ENCODE measurements around the gene CDK14.

CDK14 gene

DNA sequence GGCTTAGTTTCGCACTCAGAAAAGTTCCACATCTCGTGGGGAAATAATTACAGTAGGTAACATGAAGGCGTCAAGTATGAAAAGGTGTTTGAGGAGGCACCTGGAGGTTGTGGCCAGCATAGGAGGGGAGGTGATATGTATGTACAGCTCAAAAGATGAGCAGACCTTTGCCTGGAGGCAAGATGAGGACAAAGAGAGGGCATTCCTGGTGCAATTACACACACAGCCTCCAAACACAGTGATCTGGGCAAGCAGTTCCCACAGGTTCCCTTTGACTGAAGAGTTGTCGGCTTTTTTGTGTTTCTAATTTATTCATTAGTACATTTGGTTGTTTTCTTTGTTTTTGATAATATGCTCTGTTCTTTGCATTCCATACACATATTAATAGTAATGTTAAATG lies 46.9 kb downstream of the CDK14 start:
- DNase-seq = no peak

DNA sequence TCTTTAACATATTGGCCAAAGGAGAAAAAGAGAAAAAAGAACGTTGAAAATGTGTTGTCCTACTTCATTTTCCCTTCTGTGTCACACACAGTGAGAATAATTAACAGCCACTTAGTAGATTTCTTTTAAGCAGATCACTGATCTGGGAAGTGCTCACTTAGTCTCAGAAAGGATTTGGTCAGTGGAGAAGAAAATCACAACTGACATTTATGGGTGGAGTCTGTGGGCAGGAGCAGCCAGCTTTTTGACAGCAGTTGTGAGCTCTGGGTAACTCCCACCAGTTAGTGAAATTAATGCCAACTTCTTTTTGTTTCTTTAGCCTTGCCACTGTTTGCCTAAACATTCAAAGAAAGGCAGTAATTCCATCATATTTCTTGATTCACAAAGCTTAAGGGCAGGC lies 49.7 kb downstream of the CDK14 start:
- no peak for DNase-seq

DNA sequence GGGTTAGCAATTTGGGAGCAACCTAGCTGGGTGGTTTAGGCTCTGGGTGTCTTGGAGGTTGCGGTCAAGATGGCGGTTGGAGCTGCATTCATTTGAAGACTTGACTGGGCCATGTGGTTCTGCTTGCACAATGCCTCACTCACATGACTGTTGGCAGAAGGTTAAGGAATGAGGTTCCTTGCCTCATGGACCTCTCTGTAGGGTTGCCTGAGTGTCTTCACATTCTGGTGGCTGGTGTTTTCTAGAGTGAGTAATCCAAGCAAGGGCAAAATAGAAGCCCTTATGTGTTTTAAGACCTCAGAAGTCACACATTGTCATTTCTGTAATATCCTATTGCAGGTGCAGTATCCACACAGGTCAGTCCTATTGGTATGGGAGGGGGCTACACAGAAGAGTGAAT lies 52.0 kb downstream of the CDK14 start:
- no peak for DNase-seq

DNA sequence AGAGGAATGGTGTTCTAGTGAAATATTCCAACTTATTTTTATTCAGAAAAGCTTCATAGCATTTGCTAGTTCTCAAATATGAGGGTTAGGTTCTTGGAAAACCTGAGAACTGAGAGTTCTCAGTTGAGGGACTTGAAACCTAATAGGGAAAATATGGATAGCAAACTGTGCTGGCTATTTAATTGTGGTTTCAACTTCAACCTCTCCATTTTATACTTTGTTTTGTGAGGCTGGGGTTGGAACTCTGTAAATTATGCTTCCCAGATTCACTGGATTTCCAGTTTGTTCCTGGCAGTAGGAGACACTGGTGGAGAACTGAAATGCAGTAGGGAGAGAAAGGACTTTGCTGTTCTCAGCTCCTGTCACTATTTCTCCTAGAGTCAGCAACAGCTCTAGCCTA lies 52.7 kb downstream of the CDK14 start:
- DNase-seq = no peak

DNA sequence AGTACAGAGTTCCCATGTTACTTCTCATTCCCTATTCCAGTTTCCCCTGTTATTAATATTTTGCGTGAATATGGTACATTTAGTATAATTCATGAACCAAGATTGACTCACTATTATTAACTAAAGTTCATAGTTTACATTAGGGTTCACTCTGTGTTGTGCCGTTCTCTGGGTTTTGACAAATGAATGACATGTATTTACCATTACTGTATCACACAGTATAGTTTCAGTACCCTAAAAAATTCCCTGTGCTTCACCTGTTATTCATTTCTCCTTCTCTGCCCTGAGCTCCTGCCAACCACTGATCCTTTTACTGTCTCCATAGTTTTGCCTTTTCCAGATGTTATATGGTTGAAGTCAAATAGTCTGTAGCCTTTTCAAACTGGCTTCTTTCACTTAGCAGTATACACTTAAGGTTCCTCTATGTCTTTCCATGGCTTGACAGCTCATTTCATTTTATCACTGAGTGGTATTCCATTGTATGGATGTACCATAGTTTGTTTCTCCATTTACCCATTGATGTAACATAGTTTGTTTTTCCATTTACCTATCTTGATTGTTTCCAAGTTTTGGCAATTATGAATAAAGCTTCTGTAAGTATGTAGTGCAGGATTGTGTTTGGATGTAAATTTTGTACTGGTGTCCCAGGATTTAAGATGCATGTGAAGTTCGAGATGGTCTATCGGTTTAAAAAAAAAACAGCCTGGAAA lies 58.8 kb downstream of the CDK14 start:
- DNase-seq = no peak

DNA sequence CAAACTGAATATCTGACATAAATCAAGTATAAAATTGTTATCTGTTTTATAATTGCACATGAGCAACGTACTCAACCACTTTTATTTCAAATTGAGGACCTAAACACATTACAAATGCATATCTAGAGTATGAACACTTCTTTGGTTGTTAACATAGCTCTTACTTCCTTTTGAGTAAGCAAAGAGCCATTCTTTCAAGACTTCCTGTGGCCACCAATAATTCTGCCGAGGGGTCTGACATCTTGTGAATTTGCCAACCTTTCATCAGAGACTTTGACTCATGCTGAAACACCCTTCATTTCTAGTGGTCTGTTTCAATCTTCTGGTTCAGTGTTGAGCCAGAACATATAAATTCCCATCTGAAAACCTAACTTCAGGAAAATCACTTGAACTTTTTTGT lies 59.4 kb downstream of the CDK14 start:
- no peak for DNase-seq

DNA sequence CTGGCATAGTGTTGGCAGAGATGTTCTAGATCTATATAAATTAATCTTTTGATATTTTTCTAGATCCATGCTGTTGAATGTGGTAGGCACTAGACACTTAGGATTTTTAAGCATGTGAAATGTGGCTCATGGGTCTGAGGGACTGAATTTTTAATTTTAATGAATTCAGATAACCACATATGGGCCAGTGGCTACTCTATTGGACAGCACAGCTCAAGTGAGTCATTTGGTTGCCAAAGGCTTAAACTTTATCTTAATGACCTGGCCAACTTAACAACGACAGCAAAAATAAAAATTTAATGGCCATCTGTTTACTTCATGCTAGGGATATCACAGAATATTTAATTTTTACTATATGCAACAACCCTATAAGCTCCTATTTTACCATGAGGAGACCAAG lies 61.4 kb downstream of the CDK14 start:
- no peak for DNase-seq

DNA sequence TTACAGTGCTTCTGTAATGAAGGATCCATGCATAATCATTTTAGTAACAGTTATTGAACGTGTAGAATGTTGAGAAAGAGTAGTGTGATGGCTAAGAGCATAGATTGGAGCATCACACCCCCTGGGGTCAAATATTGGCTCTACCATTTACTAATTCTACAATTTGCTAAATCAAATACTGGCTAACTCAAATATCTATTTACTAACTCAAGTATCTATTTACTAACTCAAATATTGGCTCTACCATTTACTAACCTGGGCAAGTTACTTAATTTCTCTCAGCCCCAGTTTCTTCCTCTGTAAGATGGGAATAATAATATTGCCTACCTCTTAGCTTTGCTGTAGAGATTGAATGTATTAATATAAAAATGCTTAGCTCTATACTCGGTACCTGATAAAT lies 64.0 kb downstream of the CDK14 start:
- DNase-seq = no peak

DNA sequence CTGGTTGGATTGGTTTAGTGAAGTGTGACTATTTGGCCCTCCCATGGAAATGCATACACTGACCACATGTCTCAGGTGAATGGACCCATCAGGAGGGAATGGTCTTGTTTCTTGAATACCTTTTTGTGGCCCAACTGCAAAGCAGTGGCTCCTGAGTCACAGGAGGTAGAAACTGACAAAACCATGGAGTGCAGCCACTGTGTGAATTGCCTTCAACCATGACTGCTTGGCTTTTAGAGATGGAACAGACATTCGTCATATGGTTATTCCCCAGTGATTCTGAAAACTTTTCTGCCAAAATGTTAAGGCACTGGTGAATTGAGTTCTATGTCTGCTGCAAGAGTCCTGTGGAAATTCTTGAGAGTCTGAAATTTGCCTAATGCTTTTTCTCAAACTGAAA lies 64.7 kb downstream of the CDK14 start:
- DNase-seq = no peak

DNA sequence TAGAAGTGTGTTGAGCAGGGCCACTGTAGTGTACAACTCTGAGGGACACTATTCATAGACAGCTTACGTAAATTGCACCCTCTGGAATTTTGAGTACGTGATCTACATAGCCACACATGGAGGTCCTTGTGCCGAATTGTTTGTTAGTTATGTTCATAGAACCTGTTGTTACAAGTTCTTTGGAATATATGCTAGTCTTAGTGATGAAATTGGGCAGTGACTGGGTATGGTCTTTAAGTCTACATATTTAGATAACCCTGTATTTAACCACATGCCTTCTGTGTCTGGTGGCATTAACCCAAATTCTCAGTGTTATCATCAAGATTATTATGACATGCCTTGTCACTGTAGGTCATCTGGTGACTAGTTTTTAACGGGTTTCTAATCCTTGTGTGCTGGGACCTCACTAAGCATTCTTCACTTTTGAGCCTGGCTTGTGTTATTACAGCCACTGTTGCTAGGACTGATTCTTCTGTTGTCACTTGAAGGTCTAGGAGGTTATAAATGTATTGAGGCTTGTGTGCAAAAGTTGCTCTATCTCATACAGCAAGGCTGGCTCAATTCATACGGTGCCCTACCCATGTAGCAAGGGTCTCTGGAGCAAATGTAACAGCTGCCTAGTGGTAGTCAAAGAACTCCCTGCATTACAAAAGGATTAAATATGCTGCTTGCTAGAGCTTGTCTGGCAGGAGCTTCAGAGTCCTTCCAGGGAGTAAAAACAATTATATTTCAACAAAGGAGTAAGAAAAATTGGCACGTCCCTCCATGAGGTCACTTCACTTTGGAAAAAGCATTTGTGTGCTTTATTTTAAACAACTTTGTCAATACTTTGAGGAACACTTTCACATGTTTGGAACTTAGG lies 65.4 kb downstream of the CDK14 start:
- no peak for DNase-seq

DNA sequence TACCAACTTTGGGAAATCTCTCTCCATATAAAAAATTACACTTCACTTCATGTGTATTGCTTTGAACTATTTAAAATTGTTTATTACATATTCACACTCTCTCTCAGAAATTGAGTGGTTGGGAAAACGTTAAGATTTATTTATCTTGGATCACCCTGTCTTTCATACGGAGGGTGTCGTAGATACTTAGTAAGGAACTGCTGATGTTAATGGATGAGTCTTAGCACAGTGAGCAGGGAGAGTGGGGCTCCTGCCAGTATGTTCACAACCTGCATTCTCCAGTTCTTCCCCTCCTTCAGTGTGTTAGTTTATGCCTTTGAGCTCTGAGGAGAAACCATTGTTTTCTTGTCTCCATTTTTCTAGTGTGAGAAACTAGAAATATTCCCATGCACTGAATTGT lies 67.1 kb downstream of the CDK14 start:
- DNase-seq = no peak

DNA sequence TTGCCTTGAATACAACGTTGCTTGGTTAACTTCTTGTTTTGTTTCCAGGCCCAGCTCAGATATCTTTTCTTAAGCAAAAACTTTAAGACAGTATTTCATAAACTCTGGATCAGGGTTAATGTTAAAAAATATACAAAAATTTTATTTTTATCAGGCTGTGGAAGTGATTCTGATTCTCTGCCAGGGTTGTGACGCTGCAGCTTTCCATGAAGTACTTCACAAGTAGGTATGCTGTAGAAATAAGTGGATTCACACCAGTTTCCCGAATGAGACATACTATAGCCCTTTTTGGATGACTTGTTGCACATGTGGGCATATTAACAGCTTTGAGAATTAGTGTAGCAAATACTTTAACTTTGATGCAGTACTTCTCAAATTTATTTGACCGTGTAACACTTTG lies 70.1 kb downstream of the CDK14 start:
- DNase-seq = no peak

DNA sequence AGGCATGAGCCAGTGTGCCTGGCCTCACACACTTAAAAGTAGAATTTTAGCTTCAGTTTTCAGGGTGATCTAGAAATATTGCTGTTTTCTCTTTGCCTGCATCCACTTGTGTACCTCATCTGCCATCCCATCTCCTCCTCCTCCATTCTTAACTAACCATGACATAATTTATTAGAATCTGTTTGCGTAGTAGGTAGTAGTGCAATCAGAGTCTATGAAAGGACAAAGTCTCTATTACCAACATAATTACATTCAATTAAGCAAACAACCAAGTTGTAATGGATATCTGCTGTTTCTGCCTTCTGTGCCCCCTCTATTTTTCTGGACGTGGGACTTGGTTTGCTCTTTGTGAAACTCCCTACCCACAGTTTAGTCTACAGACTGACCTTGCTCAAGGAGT lies 72.9 kb downstream of the CDK14 start:
- DNase-seq = no peak

DNA sequence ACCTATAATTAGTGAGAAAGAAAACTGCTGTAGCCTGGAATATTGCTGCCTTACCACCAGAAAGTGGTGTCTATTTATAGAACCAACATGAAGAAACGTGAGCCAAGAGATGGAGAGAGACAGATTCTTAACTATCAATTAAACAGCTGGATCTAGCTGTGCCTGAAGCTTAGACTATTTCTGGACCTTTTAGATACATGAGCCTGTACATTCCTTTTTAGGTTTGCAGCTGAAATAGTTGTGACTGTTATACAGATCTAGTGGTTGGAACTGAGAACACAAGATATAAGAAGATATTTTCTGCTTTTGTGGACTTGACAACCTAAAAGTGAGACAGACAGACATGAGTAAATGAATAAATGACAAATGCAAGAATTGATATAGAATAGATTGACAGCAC lies 73.4 kb downstream of the CDK14 start:
- no peak for DNase-seq

DNA sequence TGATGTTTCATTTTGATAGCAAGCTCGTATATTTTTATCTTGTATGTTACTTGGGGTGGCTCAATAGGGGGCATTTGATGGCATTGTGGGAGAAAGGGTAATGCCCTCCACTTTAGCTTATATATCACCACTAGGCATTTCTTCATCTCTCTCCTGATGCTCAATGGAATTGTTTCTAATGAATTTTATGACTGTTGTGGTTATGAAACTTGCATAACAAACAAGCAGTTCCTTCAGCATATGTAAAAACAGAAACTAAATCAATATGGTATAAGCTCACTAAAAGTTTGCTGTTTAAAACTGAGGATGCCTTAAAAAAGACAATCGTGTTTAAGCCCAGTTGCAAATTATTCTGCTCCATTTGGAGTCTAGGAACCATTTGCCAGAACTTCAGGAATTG lies 75.5 kb downstream of the CDK14 start:
- no peak for DNase-seq

DNA sequence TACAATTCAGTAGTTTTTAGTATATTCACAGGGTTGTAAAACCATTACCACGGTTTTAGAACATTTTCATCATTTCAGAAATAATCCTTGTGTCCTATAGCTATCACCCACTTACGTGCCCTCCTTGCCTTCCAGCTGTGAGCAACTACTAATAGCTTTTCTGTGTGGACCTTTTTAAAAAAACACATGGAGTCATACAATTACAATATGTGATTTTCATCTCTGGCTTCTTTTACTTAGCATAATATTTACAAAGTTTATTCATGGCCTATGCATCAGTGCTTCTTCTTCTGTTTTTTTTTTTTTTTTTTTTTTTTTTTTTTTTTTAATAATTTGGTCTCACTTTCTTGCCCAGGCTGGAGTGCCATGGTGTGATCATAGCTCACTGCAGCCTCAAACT lies 76.1 kb downstream of the CDK14 start:
- DNase-seq = no peak

DNA sequence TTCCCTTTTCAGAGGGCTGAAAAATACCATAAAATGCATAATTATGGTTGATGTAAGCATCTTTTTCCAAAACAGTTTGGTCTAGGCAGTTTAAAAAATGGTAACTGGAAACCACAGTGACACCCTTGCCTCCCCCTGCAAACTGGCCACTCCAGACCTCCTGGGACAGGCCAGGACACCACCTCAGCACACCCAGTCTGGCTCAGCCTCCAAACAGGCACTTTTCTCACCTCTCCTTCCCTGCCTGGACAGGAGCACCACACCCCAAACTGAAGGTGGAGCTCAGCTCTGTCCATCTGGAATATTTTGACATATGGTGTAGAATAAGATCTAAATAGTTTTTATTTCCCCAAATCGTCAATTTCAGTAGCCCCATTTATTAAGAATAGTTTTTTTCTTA lies 78.5 kb downstream of the CDK14 start:
- DNase-seq = no peak

DNA sequence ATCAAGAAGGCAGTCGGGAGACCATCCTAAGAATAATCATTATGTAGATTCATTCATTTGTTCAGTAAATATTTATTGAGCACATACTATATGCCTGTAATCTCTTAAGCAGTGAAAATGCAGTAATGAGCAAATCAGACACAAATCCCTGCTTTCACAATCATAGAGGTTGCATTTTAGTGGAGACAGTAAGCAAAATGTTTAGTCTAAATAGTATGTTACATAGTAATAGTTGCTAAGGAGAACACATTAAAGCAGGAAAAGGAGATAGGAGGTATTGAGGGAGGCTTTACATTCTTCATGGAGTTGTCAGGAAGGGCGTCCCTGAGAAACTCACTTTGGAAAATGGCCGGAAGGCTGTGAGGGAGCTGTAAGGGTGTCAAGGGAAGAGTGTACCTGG lies 79.9 kb downstream of the CDK14 start:
- no peak for DNase-seq

DNA sequence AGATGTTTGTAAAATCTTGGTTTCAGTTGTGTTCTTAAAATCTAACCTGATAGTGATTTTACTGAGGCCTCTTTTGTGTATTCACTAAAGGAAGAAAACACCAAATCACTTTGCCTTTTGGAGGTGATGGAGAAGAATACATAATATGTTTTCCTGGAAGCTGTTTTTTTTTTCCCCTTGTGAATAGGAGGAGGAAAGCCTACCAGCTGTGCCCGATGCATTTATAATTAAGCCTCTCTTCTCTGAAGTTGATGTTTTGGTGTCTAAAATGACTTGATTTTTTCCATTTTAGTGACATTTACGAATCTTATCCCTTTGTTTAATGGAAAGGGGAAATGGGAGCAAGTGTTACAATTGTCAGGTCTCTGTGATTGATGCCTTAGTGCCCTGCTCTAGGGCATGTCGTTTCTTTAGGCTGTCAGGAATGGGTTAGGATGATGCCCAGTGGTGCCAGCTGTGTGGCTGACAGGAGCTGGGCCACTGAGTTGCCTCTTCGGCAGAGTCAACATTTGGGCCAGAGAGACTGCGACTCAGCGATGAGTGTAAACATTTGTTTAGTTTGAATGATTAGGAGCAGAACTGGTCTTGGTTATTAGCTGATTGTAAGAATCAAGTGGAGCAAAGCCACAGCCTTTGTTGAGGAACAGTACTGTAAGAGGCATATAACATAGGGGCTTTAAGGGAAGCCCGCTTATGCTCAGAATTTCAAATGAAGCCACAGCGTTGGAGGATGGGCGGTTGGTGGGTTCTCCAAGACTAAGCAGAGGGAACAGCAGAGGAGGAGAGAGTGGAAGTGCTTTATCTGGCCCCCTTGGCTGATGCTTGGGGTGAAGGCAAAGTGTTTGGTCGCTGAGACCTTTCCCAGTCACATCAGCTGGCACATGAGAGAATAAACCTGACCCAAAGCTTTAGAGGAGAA lies 81.6 kb downstream of the CDK14 start:
- DNase-seq = no peak

DNA sequence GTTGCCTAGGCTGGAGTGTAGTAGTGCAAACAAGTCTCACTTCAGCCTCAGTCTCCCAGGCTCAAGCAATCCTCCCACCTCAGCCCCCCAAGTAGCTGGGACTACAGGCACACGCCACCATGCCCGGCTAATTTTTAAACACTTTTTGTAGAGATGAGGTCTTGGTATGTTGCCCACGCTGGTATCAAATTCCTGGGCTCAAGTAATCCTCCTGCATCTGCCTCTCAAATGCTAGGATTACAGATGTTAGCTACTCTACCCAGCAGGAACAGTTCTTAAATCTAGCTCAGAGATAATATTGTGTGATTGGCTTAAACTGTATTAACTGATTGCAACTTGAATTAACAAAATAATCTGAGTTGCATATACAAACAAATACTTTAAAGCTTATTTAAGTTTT lies 82.9 kb downstream of the CDK14 start:
- no peak for DNase-seq

DNA sequence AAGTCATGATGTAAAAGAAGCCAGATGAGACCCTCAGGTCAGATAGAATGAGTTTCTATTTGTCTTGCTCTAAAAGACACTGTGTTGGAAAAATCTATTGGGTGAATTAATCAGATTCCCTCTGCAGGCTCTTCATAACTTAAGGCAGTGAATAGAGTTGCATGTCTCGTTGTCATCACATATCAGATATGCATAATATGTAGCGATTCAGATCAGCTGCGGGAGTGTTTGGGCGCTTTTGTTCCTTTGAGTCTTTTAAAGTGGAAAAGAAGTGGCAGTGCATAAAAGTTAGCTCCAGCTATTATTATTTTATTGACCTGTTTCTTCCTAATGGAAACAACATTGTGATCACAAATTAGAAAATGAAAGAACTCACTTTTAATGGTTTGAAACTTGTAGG lies 84.4 kb downstream of the CDK14 start:
- DNase-seq = no peak

DNA sequence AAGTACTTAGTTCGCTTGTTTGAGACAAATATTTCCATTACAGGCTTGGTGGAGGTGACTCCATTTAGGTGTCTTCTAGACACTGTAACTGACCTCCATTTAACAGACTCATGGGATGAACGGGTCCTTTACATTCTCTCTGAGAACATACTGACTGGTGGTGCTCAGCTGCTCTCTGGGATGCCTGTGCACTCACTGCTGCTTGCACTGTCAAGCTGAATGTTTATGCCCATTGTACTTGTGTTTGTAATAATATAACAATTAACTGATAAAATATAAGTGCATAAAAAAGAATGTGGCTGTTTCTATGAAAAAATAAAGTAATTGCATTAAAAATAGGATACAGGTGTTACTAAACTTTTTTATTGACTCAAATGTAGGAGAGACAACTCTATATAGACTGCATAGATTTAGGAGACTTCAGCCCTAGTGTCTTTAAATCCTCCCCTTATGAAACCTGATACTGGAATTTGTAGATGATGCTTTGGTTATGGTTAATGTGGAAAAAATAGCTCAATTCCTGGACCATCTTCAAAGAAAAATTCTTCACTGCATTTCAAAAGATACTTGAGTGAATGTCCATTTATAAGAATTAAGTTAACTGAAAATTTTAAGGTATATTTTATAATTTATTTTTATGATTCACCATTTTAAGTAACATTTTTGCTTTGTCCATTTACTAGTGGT lies 85.4 kb downstream of the CDK14 start:
- no peak for DNase-seq

DNA sequence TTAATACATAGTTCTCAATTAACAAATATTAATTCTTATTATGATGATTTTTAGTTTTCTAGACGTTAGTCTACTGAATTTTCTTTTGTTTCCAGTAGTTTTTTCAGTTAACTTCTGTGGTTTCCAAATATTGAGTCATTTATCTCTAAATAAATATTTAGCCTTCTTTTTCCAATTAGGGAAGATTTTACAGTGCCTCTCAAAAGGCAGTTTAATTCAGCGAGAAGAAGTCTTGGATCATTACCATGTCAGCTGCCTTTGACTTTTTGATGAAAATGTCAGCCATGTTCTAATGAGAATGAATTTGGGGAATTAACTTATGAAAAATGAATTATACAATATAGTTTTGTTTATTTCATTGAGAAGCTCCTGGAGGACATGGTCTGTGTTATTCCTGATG lies 90.0 kb downstream of the CDK14 start:
- DNase-seq = no peak
